GM12878 (cell line): ENCODE data around the gene TRIM7. TPM values are rescaled to one million over a fixed set of nuclear protein-coding genes. Genes with fewer than 3 reads are reported as not detected.

Source experiments
- ATAC-seq: fragments of 200-7000 bp; cut with Tn5 transposase; 3 replicates; pipeline ENCODE4 v1.9.1; 2020; ENCODE audit warnings: mild to moderate bottlenecking, moderate library complexity
- BruUV-seq: library from RNA; stranded (reverse); fragments of 400-500 nt; replicated peaks from 2 replicates; lab custom pipeline; 2021; lab: Mats Ljungman, UMichigan
- CTCF ChIA-PET: fragments of 300-600 bp; sonication (Branson Sonifier 250); formaldehyde crosslinking; extraction: SDS; loops from one replicate; lab custom pipeline; 2021; ENCODE audit warnings: inconsistent platforms; lab: Yijun Ruan, JAX
- POLR2A ChIA-PET: fragments of 350-600 bp; formaldehyde crosslinking; extraction: SDS; loops from one replicate; lab custom pipeline; 2021; ENCODE audit warnings: inconsistent platforms; lab: Charles Lee
- RAD21 ChIA-PET: fragments of 300-600 bp; sonication (Branson Sonifier 250); formaldehyde crosslinking; loops from one replicate; lab custom pipeline; 2023; ENCODE audit warnings: antibody characterized with exemption; ENCODE audit not compliant: unreplicated experiment; lab: Charles Lee
- SMC1A ChIA-PET: fragments of 300-600 bp; sonication (Branson Sonifier 250); formaldehyde crosslinking; loops from one replicate; lab custom pipeline; 2023; ENCODE audit not compliant: unreplicated experiment, uncharacterized antibody; lab: Charles Lee
- DNase-seq: peaks from one replicate; pipeline ENCODE4 v3.0.0-alpha.2; 2011; ENCODE audit warnings: low read depth, low spot score
- FAIRE-seq: peaks from 3 replicates; lab custom pipeline; 2011; peaks lifted over from hg19 to GRCh38; lab: Jason Lieb, UNC
- H2AFZ ChIP-seq: 2 replicates; pipeline ENCODE4 v1.6.0; 2011; ENCODE audit warnings: low read depth, low read length, control low read depth; ENCODE audit not compliant: control insufficient read depth
- H3K27ac ChIP-seq: 2 replicates; pipeline ENCODE4 v1.5.1; 2011; ENCODE audit warnings: control low read depth; ENCODE audit not compliant: control insufficient read depth, insufficient read depth
- H3K27me3 ChIP-seq, 2 experiments: replicated peaks in 1 of 2; 2 replicates each; pipeline versions ENCODE4 v1.6.0 to v1.6.1; 2011; ENCODE audit warnings: low read length in 1 of 2; ENCODE audit not compliant: control insufficient read depth in 2 of 2, insufficient read depth in 2 of 2
- H3K36me3 ChIP-seq, 2 experiments: 2 replicates each; pipeline ENCODE4 v1.5.1; 2011; ENCODE audit warnings: low read length in 1 of 2; ENCODE audit not compliant: control insufficient read depth in 2 of 2, insufficient read depth in 2 of 2
- H3K4me1 ChIP-seq: 2 replicates; pipeline ENCODE4 v1.6.1; 2011; ENCODE audit warnings: mild to moderate bottlenecking, low read length, moderate library complexity, mixed read lengths; ENCODE audit not compliant: control insufficient read depth, insufficient read depth
- H3K4me2 ChIP-seq: 2 replicates; pipeline ENCODE4 v1.6.0; 2011; ENCODE audit warnings: control low read depth; ENCODE audit not compliant: control insufficient read depth, insufficient read depth
- H3K4me3 ChIP-seq: fragments of 200-600 bp; sonication (generic); 2 replicates; pipeline ENCODE4 v1.5.1; 2016
- H3K79me2 ChIP-seq: 2 replicates; pipeline ENCODE4 v1.6.0; 2011; ENCODE audit warnings: low read length; ENCODE audit not compliant: control insufficient read depth, insufficient read depth
- H3K9ac ChIP-seq: 2 replicates; pipeline ENCODE4 v1.8.0; 2011; ENCODE audit warnings: low read length, control low read depth, mixed read lengths; ENCODE audit not compliant: control insufficient read depth, insufficient read depth
- H3K9me3 ChIP-seq: replicated peaks from 3 replicates; pipeline ENCODE4 v1.5.1; 2011; ENCODE audit warnings: mild to moderate bottlenecking, low read length; ENCODE audit not compliant: control insufficient read depth, insufficient read depth
- H4K20me1 ChIP-seq: 2 replicates; pipeline ENCODE4 v1.6.0; 2011; ENCODE audit not compliant: control insufficient read depth, insufficient read depth
- BCL11A ChIP-seq: IDR thresholded peaks from 2 replicates; pipeline ENCODE4 v1.6.1; 2011; ENCODE audit warnings: low read depth, low read length
- SMAD5 ChIP-seq: IDR thresholded peaks from 2 replicates; pipeline ENCODE4 v1.6.1; 2016; ENCODE audit warnings: antibody characterized with exemption, low read depth
- TCF7 ChIP-seq: IDR thresholded peaks from 2 replicates; pipeline ENCODE4 v1.6.1; 2014; ENCODE audit warnings: antibody characterized with exemption, borderline replicate concordance
- WGBS: methylation state at CpG from one replicate; pipeline ENCODE4 v1.1.6; 2016; ENCODE audit warnings: low lambda C conversion rate; ENCODE audit not compliant: insufficient replicate concordance, insufficient coverage; ENCODE audit errors: missing lambda C conversion rate; 5-methylcytosine and 5-hydroxymethylcytosine counted together
- in situ Hi-C: fragments of 300-500 bp; cut with MboI; formaldehyde crosslinking; loops from 9 replicates; pipeline ENCODE4 v1.14.3; 2018; ENCODE audit warnings: mixed read lengths
- intact Hi-C: fragments of 100-400 bp; cut with micrococcal nuclease; formaldehyde crosslinking; loops from one replicate; pipeline ENCODE4 v1.14.2; 2022; ENCODE audit not compliant: unreplicated experiment
- polyA plus RNA-seq, 11 experiments: library from polyadenylated mRNA; depleted of rRNA in 4 of 11; unstranded in 6 of 11; stranded (reverse) in 5 of 11; fragments of >200 nt; fragmentation: Nextera tagmentation in 4 of 11; fragmentation: Illumina TruSeq in 1 of 11; extraction: Ambion mirVana in 4 of 11; extraction: Trizol in 1 of 11; gene quantifications; 1 replicate in 1 of 11; 2 replicates in 10 of 11; pipeline versions ENCODE4 v1.2.1 to v1.2.3, GENCODE V29; 2011 to 2016; ENCODE audit warnings: inconsistent platforms in 2 of 11, missing spikeins in 2 of 11, low read depth in 1 of 11
- total RNA-seq, 4 experiments: library from RNA; depleted of rRNA in 3 of 4; stranded (reverse); fragments of >200 nt in 3 of 4; fragmentation: Illumina TruSeq in 1 of 4; extraction: Trizol in 1 of 4; gene quantifications; 2 replicates each; pipeline versions ENCODE4 v1.2.1 to v1.2.3, GENCODE V29; 2013 to 2021
- TF ChIP-seq, protein P1 (sequence below): fragments of 450-650 bp; IDR thresholded peaks from 2 replicates; pipeline ENCODE4 v1.6.1; 2016; ENCODE audit warnings: mild to moderate bottlenecking, moderate library complexity, borderline replicate concordance
- TF ChIP-seq, protein P2 (sequence below), 3 experiments: IDR thresholded peaks in 2 of 3; conservative IDR thresholded peaks in 1 of 3; 2 replicates each; pipeline ENCODE4 v1.5.1; 2011; ENCODE audit warnings: low read depth in 3 of 3, low read length in 3 of 3, mild to moderate bottlenecking in 3 of 3, control low read depth in 2 of 3, moderate library complexity in 2 of 3, inconsistent platforms in 1 of 3, mixed read lengths in 1 of 3; ENCODE audit not compliant: control insufficient read depth in 2 of 3, insufficient read depth in 1 of 3; ENCODE audit errors: extremely low read depth in 1 of 3

The TRIM7 gene
- total and polyA plus RNA-seq, 10 of the 15 experiments (the other 5 are each of a cell fraction or from before 2014, with no cell fraction given) = 0.02 to 1.6 (median 0.41) TPM

DNA sequence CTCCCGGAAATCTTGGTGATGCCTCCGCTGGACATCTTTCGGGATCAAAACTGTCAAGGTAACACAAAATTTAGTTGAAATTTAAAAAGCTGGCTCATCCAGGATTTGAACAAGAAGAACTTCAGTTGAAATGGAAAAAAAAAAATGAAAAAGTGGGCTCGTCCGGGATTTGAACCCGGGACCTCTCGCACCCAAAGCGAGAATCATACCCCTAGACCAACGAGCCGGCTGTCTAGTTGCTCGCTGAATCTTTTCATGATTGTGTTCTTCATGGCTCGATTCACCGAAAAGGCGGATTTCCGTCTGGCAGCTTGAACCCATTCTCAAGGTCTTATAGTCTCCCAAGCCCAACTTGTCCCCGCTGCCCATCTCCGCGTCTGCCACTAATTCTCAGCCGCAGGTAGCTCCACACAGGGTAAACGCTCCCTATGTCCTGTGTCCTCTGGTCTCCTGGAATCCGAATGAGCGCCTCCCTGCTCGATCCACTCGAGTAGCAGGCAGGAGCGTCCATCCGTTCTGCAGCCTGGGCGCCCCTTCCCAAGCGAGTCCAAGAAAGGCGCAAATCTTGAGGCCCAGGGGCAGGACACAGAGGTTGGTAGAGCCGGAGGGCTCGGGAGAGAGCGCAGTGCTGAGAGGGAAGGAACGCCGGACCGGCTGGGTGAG lies 16.2 kb downstream of the TRIM7 start (continued):
- no peak for TF ChIP-seq SMAD5
- TF ChIP-seq, protein P1, sequence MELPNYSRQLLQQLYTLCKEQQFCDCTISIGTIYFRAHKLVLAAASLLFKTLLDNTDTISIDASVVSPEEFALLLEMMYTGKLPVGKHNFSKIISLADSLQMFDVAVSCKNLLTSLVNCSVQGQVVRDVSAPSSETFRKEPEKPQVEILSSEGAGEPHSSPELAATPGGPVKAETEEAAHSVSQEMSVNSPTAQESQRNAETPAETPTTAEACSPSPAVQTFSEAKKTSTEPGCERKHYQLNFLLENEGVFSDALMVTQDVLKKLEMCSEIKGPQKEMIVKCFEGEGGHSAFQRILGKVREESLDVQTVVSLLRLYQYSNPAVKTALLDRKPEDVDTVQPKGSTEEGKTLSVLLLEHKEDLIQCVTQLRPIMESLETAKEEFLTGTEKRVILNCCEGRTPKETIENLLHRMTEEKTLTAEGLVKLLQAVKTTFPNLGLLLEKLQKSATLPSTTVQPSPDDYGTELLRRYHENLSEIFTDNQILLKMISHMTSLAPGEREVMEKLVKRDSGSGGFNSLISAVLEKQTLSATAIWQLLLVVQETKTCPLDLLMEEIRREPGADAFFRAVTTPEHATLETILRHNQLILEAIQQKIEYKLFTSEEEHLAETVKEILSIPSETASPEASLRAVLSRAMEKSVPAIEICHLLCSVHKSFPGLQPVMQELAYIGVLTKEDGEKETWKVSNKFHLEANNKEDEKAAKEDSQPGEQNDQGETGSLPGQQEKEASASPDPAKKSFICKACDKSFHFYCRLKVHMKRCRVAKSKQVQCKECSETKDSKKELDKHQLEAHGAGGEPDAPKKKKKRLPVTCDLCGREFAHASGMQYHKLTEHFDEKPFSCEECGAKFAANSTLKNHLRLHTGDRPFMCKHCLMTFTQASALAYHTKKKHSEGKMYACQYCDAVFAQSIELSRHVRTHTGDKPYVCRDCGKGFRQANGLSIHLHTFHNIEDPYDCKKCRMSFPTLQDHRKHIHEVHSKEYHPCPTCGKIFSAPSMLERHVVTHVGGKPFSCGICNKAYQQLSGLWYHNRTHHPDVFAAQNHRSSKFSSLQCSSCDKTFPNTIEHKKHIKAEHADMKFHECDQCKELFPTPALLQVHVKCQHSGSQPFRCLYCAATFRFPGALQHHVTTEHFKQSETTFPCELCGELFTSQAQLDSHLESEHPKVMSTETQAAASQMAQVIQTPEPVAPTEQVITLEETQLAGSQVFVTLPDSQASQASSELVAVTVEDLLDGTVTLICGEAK = peak; percentile 81
- 0 out of 2 replicates have a peak, but pooled peaks have one; percentile 8 for TF ChIP-seq TCF7

DNA sequence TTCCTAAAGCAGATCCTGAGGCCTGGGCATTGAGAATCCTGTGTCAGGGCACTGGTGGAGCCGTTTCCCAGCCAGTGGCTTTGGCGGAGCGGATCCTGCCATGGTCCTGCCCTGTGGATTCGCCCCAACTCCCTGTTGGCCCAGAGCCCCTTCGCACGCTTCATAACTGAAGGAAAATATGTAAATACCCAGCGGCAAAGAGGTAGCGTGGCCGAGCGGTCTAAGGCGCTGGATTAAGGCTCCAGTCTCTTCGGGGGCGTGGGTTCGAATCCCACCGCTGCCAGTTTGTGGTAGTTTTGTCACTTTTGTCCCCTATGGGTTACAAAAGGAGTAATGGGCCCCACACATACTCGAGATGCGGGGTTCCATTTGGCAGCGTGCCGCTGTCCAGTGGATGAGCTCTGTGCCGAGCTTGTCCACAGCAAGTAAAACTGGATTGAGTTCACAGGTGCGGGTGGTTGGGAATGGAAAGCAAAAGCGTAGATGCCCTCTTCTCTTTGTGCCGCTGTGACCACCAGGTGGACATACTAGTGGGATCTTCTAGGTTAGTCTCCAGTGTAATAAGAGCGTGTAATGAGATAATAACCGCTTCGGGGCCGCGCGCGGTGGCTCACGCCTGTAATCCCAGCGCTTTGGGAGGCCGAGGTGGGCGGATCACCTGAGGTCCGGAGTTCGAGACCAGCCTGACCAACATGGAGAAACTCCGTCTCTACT lies 17.3 kb downstream of the TRIM7 start:
- Histone ChIP-seq H3K36me3 (no peaks in the 10 kb centered on the region), H3K4me1 (peaks cover 8% of the 10 kb centered on the region), H3K9ac (peak overlapping the region; percentile 86), H3K9me3 (no peaks in the 10 kb centered on the region), H3K4me3 (peak overlapping the region; percentile 95; the same call in 1 of the 2 replicates), H4K20me1 (no peaks in the 10 kb centered on the region), H3K4me2 (peak overlapping the region; percentile 94), H2AFZ (peak overlapping the region; percentile 73), H3K27ac (peak overlapping the region; percentile 84; the same call in 1 of the 2 replicates), H3K27me3 (no peaks in the 10 kb centered on the region), H3K79me2 (no peaks in the 10 kb centered on the region; the same call in 1 of the 2 replicates)
- FAIRE-seq (no peak), ATAC-seq (peak; percentile 4), DNase-seq (no peak)
- in situ Hi-C loops = loop anchor here (10.0 kb wide), 1 partner anchor 67 kb away; no protein-coding TSS in a partner anchor
- RAD21 ChIA-PET = interaction anchor here (1.0 to 6.9 kb wide), 6 partner anchors 10 to 74 kb away, joined by 5 to 72 read pairs (median 8); partner anchors contain the start of genes RACK1, TRIM41, TRIM52 and TRIM7
- SMC1A ChIA-PET = interaction anchor here (1.0 to 4.5 kb wide), 4 partner anchors 19 to 37 kb away, joined by 3 to 40 read pairs (median 7); partner anchors contain the start of gene TRIM7
- under 1% methylated on average over 37 of the region's 37 CpGs for WGBS
- POLR2A ChIA-PET = interaction anchor here (0.7 to 4.4 kb wide), 8 partner anchors 11 to 60 kb away, joined by 3 to 20 read pairs (median 10); partner anchors contain the start of genes RACK1, TRIM41 and TRIM7
- BruUV-seq = no TSS peak
- intact Hi-C loops = loop anchor here (1.0 to 2.0 kb wide), 2 partner anchors 14 to 73 kb away; partner anchors contain the start of gene TRIM52
- CTCF ChIA-PET = interaction anchor here (0.7 to 7.6 kb wide), 10 partner anchors 15 to 380 kb away, joined by 3 to 96 read pairs (median 4); partner anchors contain the start of genes TRIM52 and TRIM7
- TF ChIP-seq, protein P2, sequence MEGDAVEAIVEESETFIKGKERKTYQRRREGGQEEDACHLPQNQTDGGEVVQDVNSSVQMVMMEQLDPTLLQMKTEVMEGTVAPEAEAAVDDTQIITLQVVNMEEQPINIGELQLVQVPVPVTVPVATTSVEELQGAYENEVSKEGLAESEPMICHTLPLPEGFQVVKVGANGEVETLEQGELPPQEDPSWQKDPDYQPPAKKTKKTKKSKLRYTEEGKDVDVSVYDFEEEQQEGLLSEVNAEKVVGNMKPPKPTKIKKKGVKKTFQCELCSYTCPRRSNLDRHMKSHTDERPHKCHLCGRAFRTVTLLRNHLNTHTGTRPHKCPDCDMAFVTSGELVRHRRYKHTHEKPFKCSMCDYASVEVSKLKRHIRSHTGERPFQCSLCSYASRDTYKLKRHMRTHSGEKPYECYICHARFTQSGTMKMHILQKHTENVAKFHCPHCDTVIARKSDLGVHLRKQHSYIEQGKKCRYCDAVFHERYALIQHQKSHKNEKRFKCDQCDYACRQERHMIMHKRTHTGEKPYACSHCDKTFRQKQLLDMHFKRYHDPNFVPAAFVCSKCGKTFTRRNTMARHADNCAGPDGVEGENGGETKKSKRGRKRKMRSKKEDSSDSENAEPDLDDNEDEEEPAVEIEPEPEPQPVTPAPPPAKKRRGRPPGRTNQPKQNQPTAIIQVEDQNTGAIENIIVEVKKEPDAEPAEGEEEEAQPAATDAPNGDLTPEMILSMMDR (IDR thresholded peaks at IDR 0.05 in 2 of 3, conservative IDR thresholded peaks at IDR 0.05 in 1 of 3; ENCODE audit: control insufficient read depth in 2 of 3, extremely low read depth in 1 of 3, insufficient read depth in 1 of 3, low read depth in 3 of 3, low read length in 3 of 3) = peak in 1 of 3 experiments; percentile 31; a peak in 1 of 6 replicates
- TF ChIP-seq, protein P1 = peak; percentile 66
- no peak for TF ChIP-seq BCL11A
